Naive thymus-derived CD4-positive, alpha-beta T cell (primary cell): ENCODE data around the gene NXF3. TPM values are rescaled to one million over a fixed set of nuclear protein-coding genes. Genes with fewer than 3 reads are reported as not detected.
"Not testable (repeated sequence)": the region's sequence is repeated elsewhere in the genome, so short reads cannot be mapped to it uniquely, and the experiment has no call there.

Source experiments
- ATAC-seq: fragments of 150-1000 bp; cut with Tn5 transposase; 2 replicates; pipeline ENCODE4 v1.10.0; 2021; ENCODE audit warnings: mild to moderate bottlenecking, moderate library complexity
- CTCF ChIA-PET: fragments of 350-600 bp; sonication (Branson Sonifier 250); formaldehyde crosslinking; loops from one replicate; lab custom pipeline; 2021; ENCODE audit warnings: antibody characterized with exemption; lab: Charles Lee
- POLR2A ChIA-PET: fragments of 350-600 bp; sonication (Branson Sonifier 250); formaldehyde crosslinking; loops from one replicate; lab custom pipeline; 2021; ENCODE audit warnings: antibody characterized with exemption, inconsistent platforms; lab: Charles Lee
- DNase-seq, 9 donors: peaks; one replicate each; pipeline versions ENCODE4 v3.0.0 to v3.0.0-alpha.2; 2020 to 2022; ENCODE audit warnings: mixed read lengths in 1 of 9
- H3K27ac ChIP-seq: one replicate; pipeline ENCODE4 v1.7.0; 2013; ENCODE audit warnings: mild to moderate bottlenecking, low read depth, low read length, moderate library complexity
- H3K27me3 ChIP-seq, 2 donors: one replicate each; pipeline ENCODE4 v1.7.0; 2013; ENCODE audit warnings: low read length in 2 of 2, mild to moderate bottlenecking in 2 of 2, moderate library complexity in 2 of 2; ENCODE audit not compliant: control insufficient read depth in 2 of 2, insufficient read depth in 2 of 2
- H3K36me3 ChIP-seq, 3 experiments: 1 replicate in 2 of 3; 2 replicates in 1 of 3; pipeline ENCODE4 v1.7.0; 2013; ENCODE audit warnings: low read length in 3 of 3, mild to moderate bottlenecking in 3 of 3, moderate library complexity in 1 of 3; ENCODE audit not compliant: insufficient read depth in 3 of 3, control insufficient read depth in 2 of 3
- H3K4me1 ChIP-seq, 2 donors: one replicate each; pipeline ENCODE4 v1.7.0; 2013; ENCODE audit warnings: low read length in 2 of 2, mild to moderate bottlenecking in 2 of 2, moderate library complexity in 1 of 2; ENCODE audit not compliant: control insufficient read depth in 2 of 2, insufficient read depth in 2 of 2
- H3K4me3 ChIP-seq: 2 replicates; pipeline ENCODE4 v1.7.0; 2013; ENCODE audit warnings: mild to moderate bottlenecking, low read length
- H3K9me3 ChIP-seq, 3 experiments: 1 replicate in 2 of 3; 2 replicates in 1 of 3; pipeline ENCODE4 v1.7.0; 2013; ENCODE audit warnings: low read length in 3 of 3; ENCODE audit not compliant: control insufficient read depth in 2 of 3
- H3K27ac Mint-ChIP-seq, 9 donors: one replicate each; pipeline ENCODE4 v1.8.0; 2020 to 2022; ENCODE audit warnings: mixed read lengths in 9 of 9, mild to moderate bottlenecking in 8 of 9, moderate library complexity in 5 of 9, inconsistent platforms in 2 of 9
- H3K27me3 Mint-ChIP-seq, 5 donors: one replicate each; pipeline ENCODE4 v1.8.0; 2021 to 2022; ENCODE audit warnings: mixed read lengths in 5 of 5, mild to moderate bottlenecking in 1 of 5
- H3K36me3 Mint-ChIP-seq, 5 donors: one replicate each; pipeline ENCODE4 v1.8.0; 2020 to 2022; ENCODE audit warnings: mixed read lengths in 5 of 5, mild to moderate bottlenecking in 3 of 5, inconsistent platforms in 1 of 5
- H3K4me1 Mint-ChIP-seq, 7 donors: one replicate each; pipeline ENCODE4 v1.8.0; 2020 to 2022; ENCODE audit warnings: mixed read lengths in 7 of 7, mild to moderate bottlenecking in 3 of 7, inconsistent platforms in 1 of 7
- H3K4me3 Mint-ChIP-seq, 10 donors: one replicate each; pipeline ENCODE4 v1.8.0; 2020 to 2022; ENCODE audit warnings: mild to moderate bottlenecking in 10 of 10, mixed read lengths in 10 of 10, moderate library complexity in 6 of 10, inconsistent platforms in 2 of 10
- H3K9me3 Mint-ChIP-seq, 11 donors: one replicate each; pipeline ENCODE4 v1.8.0; 2020 to 2022; ENCODE audit warnings: mixed read lengths in 11 of 11, mild to moderate bottlenecking in 4 of 11, inconsistent platforms in 1 of 11, moderate library complexity in 1 of 11
- intact Hi-C, 2 donors: fragments of 100-400 bp; cut with micrococcal nuclease; formaldehyde crosslinking; loops; one replicate each; pipeline ENCODE4 v1.15.1; 2023
- polyA plus RNA-seq, 2 donors: library from polyadenylated mRNA; unstranded; fragments of 300-500 nt; fragmentation: Illumina TruSeq; gene quantifications; one replicate each; pipeline ENCODE4 v1.2.3, GENCODE V29; 2021
- total RNA-seq, 6 experiments: library from RNA in 5 of 6; stranded (reverse) in 5 of 6; gene quantifications; 1 replicate in 5 of 6; 2 replicates in 1 of 6; pipeline ENCODE4 v1.2.3 and lab custom pipeline; 2021 to 2026

Gene NXF3
- total and polyA plus RNA-seq, 7 experiments from 2014 or later = not detected

DNA sequence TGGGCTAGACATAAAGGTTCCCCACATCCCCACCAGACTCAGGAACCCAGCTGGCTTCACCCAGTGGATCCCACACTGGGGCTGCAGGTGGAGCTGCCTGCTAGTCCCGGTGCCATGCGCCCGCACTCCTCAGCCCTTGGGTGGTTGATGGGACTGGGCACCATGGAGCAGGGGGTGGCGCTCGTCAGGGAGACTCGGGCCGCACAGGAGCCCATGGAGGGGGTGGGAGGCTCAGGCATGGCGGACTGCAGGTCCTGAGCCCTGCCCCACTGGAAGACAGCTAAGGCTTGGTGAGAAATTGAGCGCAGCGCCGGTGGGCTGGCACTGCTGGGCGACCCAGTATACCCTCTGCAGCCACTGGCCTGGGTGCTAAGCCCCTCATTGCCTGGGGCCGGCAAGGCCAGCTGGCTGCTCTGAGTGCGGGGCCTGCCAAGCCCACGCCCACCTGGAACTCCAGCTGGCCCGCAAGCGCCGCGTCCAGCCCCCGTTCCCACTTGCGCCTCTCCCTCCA is 14.3 kb upstream of the NXF3 start:
- H3K27me3 Mint-ChIP-seq, DNase-seq, H3K4me1 ChIP-seq, H3K4me3 Mint-ChIP-seq, H3K27ac ChIP-seq, H3K9me3 ChIP-seq, H3K4me1 Mint-ChIP-seq, ATAC-seq, H3K36me3 ChIP-seq, intact Hi-C loops, H3K36me3 Mint-ChIP-seq, H3K27ac Mint-ChIP-seq, CTCF ChIA-PET, H3K4me3 ChIP-seq, POLR2A ChIA-PET, H3K27me3 ChIP-seq: not testable (repeated sequence)
- H3K9me3 Mint-ChIP-seq = peaks cover 0 to 36% (median 7%) of the 10 kb centered on the region in 11 donors

DNA sequence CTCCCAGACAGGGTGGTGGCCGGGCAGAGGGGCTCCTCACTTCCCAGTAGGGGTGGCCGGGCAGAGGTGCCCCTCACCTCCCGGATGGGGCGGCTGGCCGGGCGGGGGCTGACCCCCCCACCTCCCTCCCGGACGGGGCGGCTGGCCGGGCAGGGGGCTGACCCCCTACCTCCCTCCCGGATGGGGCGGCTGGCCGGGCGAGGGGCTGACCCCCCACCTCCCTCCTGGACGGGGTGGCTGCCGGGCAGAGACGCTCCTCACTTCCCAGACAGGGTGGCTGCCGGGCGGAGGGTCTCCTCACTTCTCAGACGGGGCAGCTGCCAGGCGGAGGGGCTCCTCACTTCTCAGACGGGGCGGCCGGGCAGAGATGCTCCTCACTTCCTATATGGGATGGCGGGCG is 11.4 kb upstream of the NXF3 start:
- H3K4me1 ChIP-seq, H3K9me3 ChIP-seq, H3K27me3 ChIP-seq, POLR2A ChIA-PET, DNase-seq, H3K27ac Mint-ChIP-seq, H3K4me3 Mint-ChIP-seq, ATAC-seq, H3K27ac ChIP-seq, H3K27me3 Mint-ChIP-seq, H3K4me3 ChIP-seq, H3K36me3 ChIP-seq, H3K4me1 Mint-ChIP-seq, H3K36me3 Mint-ChIP-seq, intact Hi-C loops, CTCF ChIA-PET: not testable (repeated sequence)
- peaks cover 0 to 18% (median 6%) of the 10 kb centered on the region in 11 donors for H3K9me3 Mint-ChIP-seq

DNA sequence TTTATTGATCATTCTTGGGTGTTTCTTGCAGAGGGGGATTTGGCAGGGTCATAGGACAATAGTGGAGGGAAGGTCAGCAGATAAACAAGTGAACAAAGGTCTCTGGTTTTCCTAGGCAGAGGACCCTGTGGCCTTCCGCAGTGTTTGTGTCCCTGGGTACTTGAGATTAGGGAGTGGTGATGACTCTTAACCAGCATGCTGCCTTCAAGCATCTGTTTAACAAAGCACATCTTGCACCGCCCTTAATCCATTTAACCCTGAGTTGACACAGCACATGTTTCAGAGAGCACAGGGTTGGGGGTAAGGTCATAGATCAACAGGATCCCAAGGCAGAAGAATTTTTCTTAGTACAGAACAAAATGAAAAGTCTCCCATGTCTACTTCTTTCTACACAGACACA is 10.9 kb upstream of the NXF3 start:
- H3K27ac ChIP-seq, H3K4me3 Mint-ChIP-seq, intact Hi-C loops, H3K36me3 Mint-ChIP-seq, H3K4me3 ChIP-seq, H3K27me3 ChIP-seq, H3K27me3 Mint-ChIP-seq, H3K27ac Mint-ChIP-seq, H3K36me3 ChIP-seq, POLR2A ChIA-PET, ATAC-seq, DNase-seq, CTCF ChIA-PET, H3K4me1 Mint-ChIP-seq, H3K9me3 ChIP-seq, H3K4me1 ChIP-seq: not testable (repeated sequence)
- H3K9me3 Mint-ChIP-seq = peaks cover 0 to 13% (median 5%) of the 10 kb centered on the region in 11 donors

DNA sequence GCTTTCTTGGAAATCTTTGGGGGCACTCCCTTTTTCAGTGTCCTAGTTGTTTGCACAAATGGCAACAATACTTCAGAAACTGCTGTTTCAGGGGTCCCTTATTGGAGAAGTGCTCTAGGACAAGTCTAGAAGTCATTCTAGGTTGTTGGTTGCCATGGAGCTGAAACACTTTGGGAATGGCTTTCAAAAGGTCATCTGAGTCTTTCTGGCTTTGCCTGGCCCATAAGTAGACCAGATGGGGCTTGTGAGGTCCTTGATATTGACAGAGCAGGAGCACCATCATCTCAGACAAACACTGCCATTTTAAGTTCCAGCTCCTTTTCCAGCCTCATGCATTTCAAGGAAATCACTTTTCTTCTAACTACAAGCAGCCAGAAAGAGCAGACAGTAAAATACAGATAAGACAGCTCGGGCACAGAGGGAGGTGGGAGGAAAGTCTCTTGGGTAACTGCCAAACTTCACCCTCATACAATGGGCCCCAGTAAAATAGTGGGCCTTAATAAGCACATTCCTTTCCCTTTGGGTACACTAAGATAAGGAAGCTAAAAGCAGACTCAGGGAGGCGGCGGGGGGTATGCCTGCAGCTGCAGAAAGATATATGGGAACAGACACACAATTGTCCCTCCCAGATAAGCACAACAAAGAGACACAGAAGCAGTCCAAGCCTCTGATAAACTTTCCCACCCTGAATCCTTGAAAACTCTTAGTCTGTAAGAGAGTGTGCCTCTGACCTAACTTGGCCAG is 8.5 kb upstream of the NXF3 start:
- intact Hi-C loops = no loop called here
- CTCF ChIA-PET = no interaction called here
- Mint-ChIP-seq H3K4me1 (no peaks in the 10 kb centered on the region), H3K27me3 (no peaks in the 10 kb centered on the region), H3K36me3 (no peaks in the 10 kb centered on the region), H3K27ac (no peak overlapping the region), H3K4me3 (no peak overlapping the region), H3K9me3 (peaks cover 0 to 4% (median 0%) of the 10 kb centered on the region in 11 donors)
- H3K36me3 ChIP-seq = no peaks in the 10 kb centered on the region
- H3K27ac ChIP-seq = no peak overlapping the region
- POLR2A ChIA-PET = no interaction called here
- no peak for DNase-seq
- no peaks in the 10 kb centered on the region for H3K27me3 ChIP-seq
- ATAC-seq = no peak
- H3K9me3 ChIP-seq = no peaks in the 10 kb centered on the region
- H3K4me3 ChIP-seq = no peak overlapping the region
- no peaks in the 10 kb centered on the region for H3K4me1 ChIP-seq

DNA sequence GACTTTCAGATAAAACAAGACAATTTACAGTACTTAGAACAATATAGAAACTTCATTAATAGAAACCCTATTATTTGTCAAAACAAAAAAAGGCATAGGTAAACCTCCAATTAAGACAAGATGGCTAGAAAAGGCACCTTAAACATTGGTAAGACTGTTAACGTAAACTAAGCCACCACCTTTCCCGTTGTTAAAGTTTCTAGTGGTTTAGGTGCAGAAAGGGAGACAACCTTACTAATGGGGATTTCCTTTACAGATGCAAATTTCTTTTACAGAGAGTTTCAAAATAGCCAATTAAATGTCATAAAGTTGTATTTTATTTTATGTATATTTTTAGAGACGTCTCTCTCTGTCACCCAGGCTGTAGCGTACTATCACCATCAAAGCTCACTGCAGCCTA is 7.5 kb upstream of the NXF3 start:
- intact Hi-C loops = no loop called here
- ATAC-seq (no peak), DNase-seq (no peak)
- H3K9me3 Mint-ChIP-seq = no peaks in the 10 kb centered on the region
- no peaks in the 10 kb centered on the region for H3K36me3 Mint-ChIP-seq
- CTCF ChIA-PET = no interaction called here
- no peak overlapping the region for H3K27ac Mint-ChIP-seq
- Histone ChIP-seq H3K4me3 (no peak overlapping the region), H3K4me1 (no peaks in the 10 kb centered on the region), H3K27me3 (no peaks in the 10 kb centered on the region), H3K9me3 (no peaks in the 10 kb centered on the region), H3K36me3 (no peaks in the 10 kb centered on the region), H3K27ac (no peak overlapping the region)
- H3K4me3 Mint-ChIP-seq = no peak overlapping the region
- POLR2A ChIA-PET = no interaction called here
- H3K4me1 Mint-ChIP-seq = no peaks in the 10 kb centered on the region
- no peaks in the 10 kb centered on the region for H3K27me3 Mint-ChIP-seq

DNA sequence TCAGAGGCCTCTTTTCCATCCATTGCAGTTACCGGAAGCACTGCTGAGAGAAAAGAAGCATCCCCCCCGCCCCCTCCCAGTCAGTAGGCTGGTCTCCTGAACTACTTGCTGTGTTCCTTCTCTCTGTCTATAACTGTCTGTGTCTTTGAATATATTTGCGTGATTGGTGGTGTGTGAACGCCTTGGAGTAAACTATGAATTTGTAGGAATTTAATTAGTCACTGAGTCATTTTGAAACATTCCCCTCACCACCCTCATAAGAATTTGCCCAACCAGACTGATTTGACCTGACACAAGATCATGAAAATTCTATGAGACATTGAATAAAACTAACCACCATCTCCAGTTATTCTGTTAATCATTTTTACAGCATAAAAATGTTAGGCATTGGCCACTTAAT is 6.7 kb upstream of the NXF3 start:
- no peak overlapping the region for H3K27ac Mint-ChIP-seq
- intact Hi-C loops = no loop called here

DNA sequence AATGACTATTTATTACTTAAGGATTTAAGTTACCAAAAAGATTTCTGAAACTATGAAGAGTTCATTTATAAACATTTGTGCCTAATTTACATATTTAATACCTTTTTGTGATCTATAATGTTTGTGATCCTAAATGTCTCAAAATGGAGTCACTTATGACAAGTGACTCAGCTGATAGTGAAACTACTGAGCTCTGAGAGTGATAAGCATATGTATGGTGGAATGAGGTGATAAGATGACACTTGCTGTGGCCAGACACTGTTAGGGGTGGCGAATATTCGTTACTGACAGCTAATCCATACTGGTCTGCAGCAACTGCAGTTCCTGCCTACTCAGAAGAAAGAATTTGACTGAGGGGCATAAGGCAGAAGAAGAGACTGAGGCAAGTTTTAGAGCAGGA is 5.5 kb upstream of the NXF3 start:
- H3K27ac Mint-ChIP-seq = no peak overlapping the region
- intact Hi-C loops = no loop called here

More for the DNA sequence above, 6.7 kb upstream of the NXF3 start:
- Histone ChIP-seq H3K36me3 (no peaks in the 10 kb centered on the region), H3K27ac (no peak overlapping the region), H3K4me3 (no peak overlapping the region), H3K9me3 (no peaks in the 10 kb centered on the region), H3K4me1 (no peaks in the 10 kb centered on the region), H3K27me3 (no peaks in the 10 kb centered on the region)
- Mint-ChIP-seq H3K36me3 (no peaks in the 10 kb centered on the region), H3K27me3 (no peaks in the 10 kb centered on the region), H3K4me1 (no peaks in the 10 kb centered on the region), H3K9me3 (no peaks in the 10 kb centered on the region), H3K4me3 (no peak overlapping the region)
- ATAC-seq = no peak
- ChIA-PET POLR2A (no interaction called here), CTCF (no interaction called here)
- DNase-seq = no peak

More for the DNA sequence above, 5.5 kb upstream of the NXF3 start:
- no peaks in the 10 kb centered on the region for H3K27me3 Mint-ChIP-seq
- H3K4me3 Mint-ChIP-seq = no peak overlapping the region
- ChIA-PET POLR2A (no interaction called here), CTCF (no interaction called here)
- no peaks in the 10 kb centered on the region for H3K9me3 Mint-ChIP-seq
- no peaks in the 10 kb centered on the region for H3K36me3 Mint-ChIP-seq
- H3K27me3 ChIP-seq = no peaks in the 10 kb centered on the region
- ATAC-seq (no peak), DNase-seq (no peak)
- H3K36me3 ChIP-seq = no peaks in the 10 kb centered on the region
- H3K4me3 ChIP-seq = no peak overlapping the region
- H3K4me1 Mint-ChIP-seq = no peaks in the 10 kb centered on the region
- H3K9me3 ChIP-seq = no peaks in the 10 kb centered on the region
- H3K27ac ChIP-seq = no peak overlapping the region
- no peaks in the 10 kb centered on the region for H3K4me1 ChIP-seq
